ENCODE measurements around the gene DEFB129. TPM values are rescaled to one million over a fixed set of nuclear protein-coding genes. Genes with fewer than 3 reads are reported as not detected.

Gene DEFB129
- total RNA-seq, 1 experiment from 2014 or later = not detected

DNA sequence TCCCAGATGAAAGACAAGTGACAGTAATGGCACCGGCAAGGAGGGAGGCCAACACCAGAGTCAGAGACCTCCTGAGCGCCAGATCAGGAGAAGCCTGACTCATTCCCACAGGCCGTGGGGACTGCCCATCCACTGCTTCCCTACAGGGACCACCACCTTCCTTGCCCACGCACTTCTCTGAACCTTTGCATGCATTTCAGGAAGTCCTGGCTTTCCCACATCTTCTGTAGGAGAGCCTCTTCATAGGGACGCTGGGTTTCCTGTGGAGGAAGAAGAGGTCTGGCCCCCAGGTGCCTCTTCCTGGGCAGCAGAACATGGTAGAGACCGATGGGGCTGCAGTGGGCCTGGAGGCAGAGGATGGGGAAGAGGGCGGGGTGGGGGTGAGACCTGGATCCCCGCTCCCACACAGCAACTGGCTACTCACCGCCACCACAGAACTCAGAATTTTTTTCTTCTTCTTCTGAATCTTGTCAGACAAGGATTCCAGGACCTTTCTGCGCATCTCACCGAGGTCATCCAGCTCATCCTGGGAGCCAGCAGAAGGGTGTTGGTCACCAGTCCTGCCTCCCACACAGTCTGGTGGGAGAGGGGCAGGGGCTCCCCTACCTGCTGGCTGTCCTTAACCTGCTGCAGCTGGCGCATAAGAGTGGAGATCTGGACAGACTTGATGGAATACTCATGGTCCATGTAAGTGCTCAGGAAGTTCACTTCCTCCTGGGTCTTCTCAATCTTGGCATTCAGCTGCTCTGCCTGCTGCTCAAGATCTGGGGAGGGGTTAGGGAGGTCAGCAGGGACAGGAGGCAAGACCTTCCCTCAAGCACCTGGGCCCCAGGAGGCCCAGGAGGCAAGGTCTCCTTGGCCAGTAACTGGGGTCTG, 49.8 kb downstream of the DEFB129 start:
- no peak for DNase-seq
- no peak overlapping the region for H3K4me3 Mint-ChIP-seq (ENCODE audit: low read depth, unreplicated experiment)
- CTCF ChIA-PET = no interaction called here
- BruUV-seq (replicated peaks) = no TSS peak
- intact Hi-C loops (cut with micrococcal nuclease; ENCODE audit: unreplicated experiment) = no loop called here
- H3K27me3 Mint-ChIP-seq (ENCODE audit: unreplicated experiment) = no peaks in the 10 kb centered on the region
- no peaks in the 10 kb centered on the region for H3K9me3 Mint-ChIP-seq (ENCODE audit: low read depth, unreplicated experiment)
- TF ChIP-seq, protein P1, sequence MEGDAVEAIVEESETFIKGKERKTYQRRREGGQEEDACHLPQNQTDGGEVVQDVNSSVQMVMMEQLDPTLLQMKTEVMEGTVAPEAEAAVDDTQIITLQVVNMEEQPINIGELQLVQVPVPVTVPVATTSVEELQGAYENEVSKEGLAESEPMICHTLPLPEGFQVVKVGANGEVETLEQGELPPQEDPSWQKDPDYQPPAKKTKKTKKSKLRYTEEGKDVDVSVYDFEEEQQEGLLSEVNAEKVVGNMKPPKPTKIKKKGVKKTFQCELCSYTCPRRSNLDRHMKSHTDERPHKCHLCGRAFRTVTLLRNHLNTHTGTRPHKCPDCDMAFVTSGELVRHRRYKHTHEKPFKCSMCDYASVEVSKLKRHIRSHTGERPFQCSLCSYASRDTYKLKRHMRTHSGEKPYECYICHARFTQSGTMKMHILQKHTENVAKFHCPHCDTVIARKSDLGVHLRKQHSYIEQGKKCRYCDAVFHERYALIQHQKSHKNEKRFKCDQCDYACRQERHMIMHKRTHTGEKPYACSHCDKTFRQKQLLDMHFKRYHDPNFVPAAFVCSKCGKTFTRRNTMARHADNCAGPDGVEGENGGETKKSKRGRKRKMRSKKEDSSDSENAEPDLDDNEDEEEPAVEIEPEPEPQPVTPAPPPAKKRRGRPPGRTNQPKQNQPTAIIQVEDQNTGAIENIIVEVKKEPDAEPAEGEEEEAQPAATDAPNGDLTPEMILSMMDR (IDR thresholded peaks at IDR 0.05; ENCODE audit: unreplicated experiment) = no peak
- no peaks in the 10 kb centered on the region for H3K4me1 Mint-ChIP-seq (ENCODE audit: low read depth, unreplicated experiment)
- no peak overlapping the region for H3K27ac Mint-ChIP-seq (ENCODE audit: unreplicated experiment)
- no peaks in the 10 kb centered on the region for H3K36me3 Mint-ChIP-seq (ENCODE audit: insufficient read depth, unreplicated experiment)

DNA sequence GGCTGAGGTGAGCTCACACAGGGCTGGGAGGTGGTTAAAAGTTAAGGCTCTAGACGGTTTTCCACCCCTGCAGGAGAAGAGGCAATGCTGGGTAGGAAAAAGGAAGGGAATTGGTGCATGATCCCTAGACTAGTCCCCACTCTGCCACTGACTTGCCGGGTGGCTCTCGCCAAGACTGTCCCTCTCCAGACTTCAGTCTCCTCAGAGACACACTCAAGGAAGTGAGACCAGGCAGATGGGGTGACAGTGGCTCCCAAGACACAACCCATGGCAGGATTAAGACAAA, 50.4 kb downstream of the DEFB129 start:
- no peak overlapping the region for H3K4me3 Mint-ChIP-seq (ENCODE audit: low read depth, unreplicated experiment)
- no peak overlapping the region for H3K27ac Mint-ChIP-seq (ENCODE audit: unreplicated experiment)
- H3K36me3 Mint-ChIP-seq (ENCODE audit: insufficient read depth, unreplicated experiment) = no peaks in the 10 kb centered on the region
- H3K4me1 Mint-ChIP-seq (ENCODE audit: low read depth, unreplicated experiment) = no peaks in the 10 kb centered on the region
- CTCF ChIA-PET = no interaction called here
- no peaks in the 10 kb centered on the region for H3K27me3 Mint-ChIP-seq (ENCODE audit: unreplicated experiment)
- no peaks in the 10 kb centered on the region for H3K9me3 Mint-ChIP-seq (ENCODE audit: low read depth, unreplicated experiment)
- intact Hi-C loops (cut with micrococcal nuclease; ENCODE audit: unreplicated experiment) = no loop called here
- no peak for DNase-seq
- TF ChIP-seq, protein P1 (IDR thresholded peaks at IDR 0.05; ENCODE audit: unreplicated experiment) = no peak
- no TSS peak for BruUV-seq (replicated peaks)

DNA sequence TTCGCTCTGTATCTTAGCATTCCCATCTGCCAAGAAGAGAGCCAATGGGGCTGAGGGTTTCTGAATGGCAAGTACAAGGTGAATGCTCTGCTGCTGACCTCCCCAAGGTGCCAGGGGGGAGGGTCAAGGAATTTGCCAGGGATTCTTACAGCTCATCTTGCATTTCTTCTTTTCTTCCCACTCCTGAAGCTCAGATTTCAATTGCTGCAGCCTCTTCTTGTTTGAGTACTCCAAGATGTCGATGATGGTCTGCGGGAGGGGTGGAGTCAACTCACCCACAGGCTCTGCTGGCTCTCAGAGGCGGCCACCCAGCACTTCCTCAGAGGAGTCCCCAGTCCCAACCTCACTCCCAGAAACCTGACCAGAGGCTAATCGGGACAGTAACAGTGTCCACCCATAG, 51.1 kb downstream of the DEFB129 start:
- no peak for DNase-seq
- BruUV-seq (replicated peaks) = no TSS peak
- TF ChIP-seq, protein P1 (IDR thresholded peaks at IDR 0.05; ENCODE audit: unreplicated experiment) = no peak
- Mint-ChIP-seq H3K36me3 (ENCODE audit: insufficient read depth, unreplicated experiment) (no peaks in the 10 kb centered on the region), H3K4me3 (ENCODE audit: low read depth, unreplicated experiment) (no peak overlapping the region), H3K9me3 (ENCODE audit: low read depth, unreplicated experiment) (no peaks in the 10 kb centered on the region), H3K4me1 (ENCODE audit: low read depth, unreplicated experiment) (no peaks in the 10 kb centered on the region), H3K27me3 (ENCODE audit: unreplicated experiment) (no peaks in the 10 kb centered on the region), H3K27ac (ENCODE audit: unreplicated experiment) (no peak overlapping the region)
- intact Hi-C loops (cut with micrococcal nuclease; ENCODE audit: unreplicated experiment) = no loop called here
- CTCF ChIA-PET = interaction anchor here (0.6 kb wide), 1 partner anchor 20 kb away, joined by 4 read pairs; no protein-coding TSS in a partner anchor

DNA sequence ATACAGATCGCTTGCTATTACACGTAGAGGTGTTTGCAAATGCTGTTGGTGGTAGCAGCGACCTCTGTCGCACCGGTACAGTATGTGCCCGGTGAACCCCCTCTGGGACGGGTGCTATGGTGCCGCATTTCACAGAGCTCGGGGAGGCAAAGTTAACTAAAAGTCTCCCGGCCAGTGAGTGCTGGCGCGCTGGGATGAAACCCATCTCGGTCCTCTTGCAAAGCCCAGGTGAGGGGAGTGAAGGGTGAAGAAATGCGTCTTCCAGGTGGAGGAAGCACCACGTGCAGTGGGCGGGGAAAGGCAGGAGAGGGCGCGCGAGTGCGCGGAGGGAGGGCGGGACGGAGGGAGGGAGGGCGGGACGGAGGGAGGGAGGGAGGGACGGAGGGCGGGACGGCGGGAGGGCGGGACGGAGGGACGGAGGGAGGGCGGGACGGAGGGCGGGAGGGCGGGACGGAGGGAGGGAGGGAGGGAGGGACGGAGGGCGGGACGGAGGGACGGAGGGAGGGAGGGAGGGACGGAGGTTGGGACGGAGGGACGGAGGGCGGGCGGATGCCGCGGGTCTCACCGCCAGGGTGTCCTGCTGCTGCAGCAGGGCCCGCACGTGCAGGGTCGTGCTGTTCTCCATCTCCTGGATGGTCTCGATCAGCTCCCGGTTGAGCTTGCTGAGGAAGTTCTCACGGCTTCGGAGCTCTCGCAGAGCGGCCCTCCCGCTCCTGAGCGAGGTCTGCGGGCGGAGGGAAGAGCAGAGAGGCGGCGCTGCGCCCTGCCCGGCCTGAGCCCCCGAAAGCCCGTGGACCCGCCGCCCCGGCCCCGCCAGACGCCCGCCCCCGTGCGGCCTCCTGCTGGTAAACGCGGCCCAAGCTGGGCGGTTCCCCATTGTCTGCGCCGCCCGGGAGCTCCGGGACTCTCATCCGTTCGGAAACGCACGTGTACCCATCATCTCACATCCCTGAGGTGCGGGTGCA, 51.8 kb downstream of the DEFB129 start:
- CTCF ChIA-PET = no interaction called here
- Mint-ChIP-seq H3K36me3 (ENCODE audit: insufficient read depth, unreplicated experiment) (no peaks in the 10 kb centered on the region), H3K4me1 (ENCODE audit: low read depth, unreplicated experiment) (no peaks in the 10 kb centered on the region), H3K27ac (ENCODE audit: unreplicated experiment) (no peak overlapping the region), H3K9me3 (ENCODE audit: low read depth, unreplicated experiment) (no peaks in the 10 kb centered on the region), H3K27me3 (ENCODE audit: unreplicated experiment) (no peaks in the 10 kb centered on the region), H3K4me3 (ENCODE audit: low read depth, unreplicated experiment) (no peak overlapping the region)
- BruUV-seq (replicated peaks) = no TSS peak
- TF ChIP-seq, protein P1 (IDR thresholded peaks at IDR 0.05; ENCODE audit: unreplicated experiment) = no peak
- DNase-seq = no peak
- intact Hi-C loops (cut with micrococcal nuclease; ENCODE audit: unreplicated experiment) = no loop called here

Other genes with a start within 250 kb of the DEFB129 start
- gene DEFB125, start 139.6 kb upstream of the DEFB129 start, total RNA-seq (2022) = not detected in 2 replicates
- not detected in 2 replicates for gene DEFB126, start 84.7 kb upstream of the DEFB129 start, total RNA-seq (2022)
- not detected in 2 replicates for gene DEFB127, start 69.8 kb upstream of the DEFB129 start, total RNA-seq (2022)
- not detected in 2 replicates for gene DEFB128, start 37.5 kb upstream of the DEFB129 start, total RNA-seq (2022)
- not detected in 2 replicates for gene DEFB132, start 30.5 kb downstream of the DEFB129 start, total RNA-seq (2022)
- 7.3 and 8.8 TPM in 2 replicates for gene C20orf96, start 63.5 kb downstream of the DEFB129 start, total RNA-seq (2022)
- gene ZCCHC3, start 70.3 kb downstream of the DEFB129 start, total RNA-seq (2022) = 10.9 and 11.1 TPM in 2 replicates
- 13.6 and 14.5 TPM in 2 replicates for gene SOX12, start 98.3 kb downstream of the DEFB129 start, total RNA-seq (2022)
- 0.42 and 0.51 TPM in 2 replicates for gene NRSN2, start 119.9 kb downstream of the DEFB129 start, total RNA-seq (2022)
- 47.2 and 53.0 TPM in 2 replicates for gene TRIB3, start 153.5 kb downstream of the DEFB129 start, total RNA-seq (2022)
- gene RBCK1, start 181.0 kb downstream of the DEFB129 start, total RNA-seq (2022) = 142 and 144 TPM in 2 replicates
- 15.0 and 18.7 TPM in 2 replicates for gene TBC1D20, start 235.3 kb downstream of the DEFB129 start, total RNA-seq (2022)

Data from Calu3 (cell line).